GM12878 (cell line): Measurements from ENCODE around the gene DTL. TPM values are rescaled to one million over a fixed set of nuclear protein-coding genes. Genes with fewer than 3 reads are reported as not detected.

Experiments used
- CUX1 ChIP-seq: IDR thresholded peaks from 2 replicates; pipeline ENCODE4 v1.6.1; 2012; ENCODE audit warnings: improper control_type of control experiment, low read depth, low read length; ENCODE audit not compliant: insufficient replicate concordance
- E4F1 ChIP-seq: fragments of 450-650 bp; IDR thresholded peaks from 2 replicates; pipeline ENCODE4 v1.6.1; 2018; ENCODE audit warnings: borderline replicate concordance, mild to moderate bottlenecking; ENCODE audit not compliant: partially characterized antibody
- EP300 ChIP-seq, 2 experiments: fragments of 150-350 bp in 1 of 2; IDR thresholded peaks; 2 replicates each; pipeline ENCODE4 v1.6.1; 2011 to 2012; ENCODE audit warnings: low read depth in 2 of 2, low read length in 2 of 2, borderline replicate concordance in 1 of 2, improper control_type of control experiment in 1 of 2, inconsistent platforms in 1 of 2; ENCODE audit not compliant: control insufficient read depth in 1 of 2
- FOXK2 ChIP-seq: fragments of 450-650 bp; IDR thresholded peaks from 2 replicates; pipeline ENCODE4 v1.6.1; 2017; ENCODE audit warnings: mild to moderate bottlenecking, moderate library complexity
- MAX ChIP-seq: IDR thresholded peaks from 2 replicates; pipeline ENCODE4 v1.6.1; 2012; ENCODE audit warnings: low read depth, low read length, improper control_type of control experiment
- WRNIP1 ChIP-seq: IDR thresholded peaks from 2 replicates; pipeline ENCODE4 v1.6.1; 2011; ENCODE audit warnings: low read depth, low read length, improper control_type of control experiment, borderline replicate concordance
- ZBED1 ChIP-seq: IDR thresholded peaks from 2 replicates; pipeline ENCODE4 v1.6.1; 2016; ENCODE audit warnings: borderline replicate concordance
- polyA plus RNA-seq, 11 experiments: library from polyadenylated mRNA; depleted of rRNA in 4 of 11; unstranded in 6 of 11; stranded (reverse) in 5 of 11; fragments of >200 nt; fragmentation: Nextera tagmentation in 4 of 11; fragmentation: Illumina TruSeq in 1 of 11; extraction: Ambion mirVana in 4 of 11; extraction: Trizol in 1 of 11; gene quantifications; 1 replicate in 1 of 11; 2 replicates in 10 of 11; pipeline versions ENCODE4 v1.2.1 to v1.2.3, GENCODE V29; 2011 to 2016; ENCODE audit warnings: inconsistent platforms in 2 of 11, missing spikeins in 2 of 11, low read depth in 1 of 11
- total RNA-seq, 4 experiments: library from RNA; depleted of rRNA in 3 of 4; stranded (reverse); fragments of >200 nt in 3 of 4; fragmentation: Illumina TruSeq in 1 of 4; extraction: Trizol in 1 of 4; gene quantifications; 2 replicates each; pipeline versions ENCODE4 v1.2.1 to v1.2.3, GENCODE V29; 2013 to 2021

DTL gene
- total and polyA plus RNA-seq, 10 of the 15 experiments (the other 5 are each of a cell fraction or from before 2014, with no cell fraction given): 24.1 to 73.4 (median 52.2) TPM

- no peak for TF ChIP-seq CUX1
- no peak for TF ChIP-seq MAX
- no peak for TF ChIP-seq E4F1
- no peak for TF ChIP-seq WRNIP1
- TF ChIP-seq ZBED1: no peak
- TF ChIP-seq EP300 (IDR thresholded peaks at IDR 0.05; ENCODE audit: borderline replicate concordance in 1 of 2, control insufficient read depth in 1 of 2, low read depth in 2 of 2, low read length in 2 of 2): no peak
- TF ChIP-seq FOXK2: no peak
These were observed 27.7 kb upstream of the DTL start (continued) for GRCh38 chr1:212007886-212008285.
